ENCODE results near the gene SPRR4.

SPRR4 gene

GRCh38 chr1:152954436-152954835, 16.0 kb upstream of the SPRR4 start:
- Mint-ChIP-seq H3K4me1 (ENCODE audit: low read depth in 2 of 2) (peaks cover 0 to 2% of the 10 kb centered on the region in 2 donors), H3K27me3 (peaks cover 37 to 43% of the 10 kb centered on the region in 2 donors), H3K36me3 (ENCODE audit: insufficient read depth) (no peaks in the 10 kb centered on the region), H3K9me3 (no peaks in the 10 kb centered on the region), H3K27ac (no peak overlapping the region), H3K4me3 (no peak overlapping the region)
- no peak for DNase-seq
- no peak for ATAC-seq (replicated peaks)

- Mint-ChIP-seq H3K27ac (no peak overlapping the region), H3K4me3 (no peak overlapping the region), H3K36me3 (ENCODE audit: insufficient read depth) (no peaks in the 10 kb centered on the region), H3K27me3 (peaks cover 23 to 45% of the 10 kb centered on the region in 2 donors), H3K4me1 (ENCODE audit: low read depth in 2 of 2) (peaks cover 0 to 2% of the 10 kb centered on the region in 2 donors), H3K9me3 (no peaks in the 10 kb centered on the region)
- ATAC-seq (replicated peaks), result no peak
- DNase-seq, result no peak
Observed at GRCh38 chr1:152957561-152957960, 12.9 kb upstream of the SPRR4 start.

GRCh38 chr1:152959273-152959672, 11.2 kb upstream of the SPRR4 start:
- Mint-ChIP-seq H3K27ac (no peak overlapping the region), H3K9me3 (no peaks in the 10 kb centered on the region), H3K27me3 (peaks cover 9 to 29% of the 10 kb centered on the region in 2 donors), H3K4me3 (no peak overlapping the region), H3K4me1 (ENCODE audit: low read depth in 2 of 2) (peaks cover 0 to 2% of the 10 kb centered on the region in 2 donors), H3K36me3 (ENCODE audit: insufficient read depth) (no peaks in the 10 kb centered on the region)
- DNase-seq (no peak), ATAC-seq (replicated peaks) (no peak)

GRCh38 chr1:152959801-152960451, 10.5 kb upstream of the SPRR4 start:
- no peaks in the 10 kb centered on the region for H3K9me3 Mint-ChIP-seq
- peaks cover 0 to 2% of the 10 kb centered on the region in 2 donors for H3K4me1 Mint-ChIP-seq (ENCODE audit: low read depth in 2 of 2)
- ATAC-seq (replicated peaks) (no peak), DNase-seq (no peak)
- no peak overlapping the region for H3K27ac Mint-ChIP-seq
- peaks cover 5 to 30% of the 10 kb centered on the region in 2 donors for H3K27me3 Mint-ChIP-seq
- H3K36me3 Mint-ChIP-seq (ENCODE audit: insufficient read depth), result no peaks in the 10 kb centered on the region
- no peak overlapping the region for H3K4me3 Mint-ChIP-seq

- Mint-ChIP-seq H3K4me3 (no peak overlapping the region), H3K9me3 (no peaks in the 10 kb centered on the region), H3K27me3 (peaks cover 5 to 36% of the 10 kb centered on the region in 2 donors), H3K36me3 (ENCODE audit: insufficient read depth) (no peaks in the 10 kb centered on the region), H3K27ac (no peak overlapping the region), H3K4me1 (ENCODE audit: low read depth in 2 of 2) (peaks cover 0 to 2% of the 10 kb centered on the region in 2 donors)
- DNase-seq (no peak), ATAC-seq (replicated peaks) (no peak)
Observed at GRCh38 chr1:152960452-152961044, 9.9 kb upstream of the SPRR4 start.

GRCh38 chr1:152961226-152961891, 9.1 kb upstream of the SPRR4 start:
- H3K27ac Mint-ChIP-seq, result no peak overlapping the region
- H3K4me3 Mint-ChIP-seq, result no peak overlapping the region
- peaks cover 5 to 42% of the 10 kb centered on the region in 2 donors for H3K27me3 Mint-ChIP-seq
- H3K9me3 Mint-ChIP-seq, result no peaks in the 10 kb centered on the region
- no peaks in the 10 kb centered on the region for H3K36me3 Mint-ChIP-seq (ENCODE audit: insufficient read depth)
- H3K4me1 Mint-ChIP-seq (ENCODE audit: low read depth in 2 of 2), result peaks cover 0 to 2% of the 10 kb centered on the region in 2 donors
- DNase-seq (no peak), ATAC-seq (replicated peaks) (no peak)

- Mint-ChIP-seq H3K4me1 (ENCODE audit: low read depth in 2 of 2) (peaks cover 0 to 2% of the 10 kb centered on the region in 2 donors), H3K36me3 (ENCODE audit: insufficient read depth) (no peaks in the 10 kb centered on the region), H3K27me3 (peaks cover 5 to 52% of the 10 kb centered on the region in 2 donors), H3K4me3 (no peak overlapping the region), H3K9me3 (no peaks in the 10 kb centered on the region), H3K27ac (no peak overlapping the region)
- DNase-seq (no peak), ATAC-seq (replicated peaks) (no peak)
Observed at GRCh38 chr1:152962876-152963415, 7.5 kb upstream of the SPRR4 start.

GRCh38 chr1:152964536-152964935, 5.9 kb upstream of the SPRR4 start:
- DNase-seq, result no peak
- no peak overlapping the region for H3K4me3 Mint-ChIP-seq
- ATAC-seq (replicated peaks), result no peak
- H3K4me1 Mint-ChIP-seq (ENCODE audit: low read depth in 2 of 2), result no peaks in the 10 kb centered on the region
- H3K27me3 Mint-ChIP-seq, result peaks cover 5 to 45% of the 10 kb centered on the region in 2 donors
- no peaks in the 10 kb centered on the region for H3K36me3 Mint-ChIP-seq (ENCODE audit: insufficient read depth)
- no peak overlapping the region for H3K27ac Mint-ChIP-seq
- no peaks in the 10 kb centered on the region for H3K9me3 Mint-ChIP-seq

- Mint-ChIP-seq H3K36me3 (ENCODE audit: insufficient read depth) (no peaks in the 10 kb centered on the region), H3K4me1 (ENCODE audit: low read depth in 2 of 2) (no peaks in the 10 kb centered on the region), H3K4me3 (no peak overlapping the region), H3K27ac (no peak overlapping the region), H3K27me3 (peaks cover 0 to 35% of the 10 kb centered on the region in 2 donors), H3K9me3 (no peaks in the 10 kb centered on the region)
- DNase-seq (no peak), ATAC-seq (replicated peaks) (no peak)
Observed at GRCh38 chr1:152965853-152966252, 4.6 kb upstream of the SPRR4 start.

GRCh38 chr1:152967201-152967600, 3.2 kb upstream of the SPRR4 start:
- ATAC-seq (replicated peaks) (no peak), DNase-seq (no peak)
- no peaks in the 10 kb centered on the region for H3K36me3 Mint-ChIP-seq (ENCODE audit: insufficient read depth)

GRCh38 chr1:152968248-152968647, 2.2 kb upstream of the SPRR4 start:
- DNase-seq, result no peak
- Mint-ChIP-seq H3K27ac (no peak overlapping the region), H3K27me3 (peaks cover 16 to 45% of the 10 kb centered on the region in 2 donors)

More at GRCh38 chr1:152967201-152967600, 3.2 kb upstream of the SPRR4 start:
- Mint-ChIP-seq H3K9me3 (no peaks in the 10 kb centered on the region), H3K27ac (no peak overlapping the region), H3K4me1 (ENCODE audit: low read depth in 2 of 2) (no peaks in the 10 kb centered on the region), H3K4me3 (no peak overlapping the region), H3K27me3 (peaks cover 8 to 34% of the 10 kb centered on the region in 2 donors)

GRCh38 chr1:152969036-152969435, 1.4 kb upstream of the SPRR4 start:
- H3K4me3 Mint-ChIP-seq, result no peak overlapping the region
- H3K27ac Mint-ChIP-seq, result no peak overlapping the region
- H3K4me1 Mint-ChIP-seq (ENCODE audit: low read depth in 2 of 2), result no peaks in the 10 kb centered on the region
- H3K9me3 Mint-ChIP-seq, result no peaks in the 10 kb centered on the region
- ATAC-seq (replicated peaks), result no peak
- no peak for DNase-seq
- H3K27me3 Mint-ChIP-seq, result peaks cover 24 to 53% of the 10 kb centered on the region in 2 donors
- H3K36me3 Mint-ChIP-seq (ENCODE audit: insufficient read depth), result no peaks in the 10 kb centered on the region

More at GRCh38 chr1:152968248-152968647, 2.2 kb upstream of the SPRR4 start:
- Mint-ChIP-seq H3K36me3 (ENCODE audit: insufficient read depth) (no peaks in the 10 kb centered on the region), H3K9me3 (no peaks in the 10 kb centered on the region), H3K4me3 (no peak overlapping the region), H3K4me1 (ENCODE audit: low read depth in 2 of 2) (no peaks in the 10 kb centered on the region)
- no peak for ATAC-seq (replicated peaks)

- DNase-seq, result no peak
- no peak for ATAC-seq (replicated peaks)
- Mint-ChIP-seq H3K4me1 (ENCODE audit: low read depth in 2 of 2) (no peaks in the 10 kb centered on the region), H3K36me3 (ENCODE audit: insufficient read depth) (no peaks in the 10 kb centered on the region), H3K27me3 (peaks cover 35 to 37% of the 10 kb centered on the region in 2 donors), H3K4me3 (no peak overlapping the region), H3K27ac (no peak overlapping the region), H3K9me3 (no peaks in the 10 kb centered on the region)
Observed at GRCh38 chr1:152972196-152972886, 1.9 kb downstream of the SPRR4 start.

All from effector memory CD8-positive, alpha-beta T cell (primary cell).